Sigmoid colon (tissue), 3 donors: Measurements from ENCODE around the gene DNAAF5.

ENCODE experiments used
- CTCF ChIP-seq, 4 experiments: fragments of 450-650 bp in 3 of 4; fragments of 200-600 bp in 1 of 4; IDR thresholded peaks; one replicate each; pipeline ENCODE4 v1.5.1; 2016 to 2019; ENCODE audit warnings: antibody characterized with exemption in 4 of 4, mild to moderate bottlenecking in 3 of 4, moderate library complexity in 2 of 4
- POLR2A ChIP-seq, 2 donors: fragments of 450-650 bp; IDR thresholded peaks; one replicate each; pipeline ENCODE4 v1.6.1; 2016; ENCODE audit warnings: antibody characterized with exemption in 2 of 2, mild to moderate bottlenecking in 2 of 2, moderate library complexity in 2 of 2

- TF ChIP-seq CTCF (IDR thresholded peaks at IDR 0.05) (no peak), POLR2A (IDR thresholded peaks at IDR 0.05) (no peak)
These were observed 90.5 kb downstream of the DNAAF5 start for GRCh38 chr7:816751-817671.
